HG02798 (cell line): ENCODE results near the gene KAZN.

Experiments used
- ATAC-seq: cut with Tn5 transposase; IDR thresholded peaks from one replicate; pipeline ENCODE4 v1.9.1; 2021; ENCODE audit warnings: mild to moderate bottlenecking; ENCODE audit not compliant: unreplicated experiment, poor library complexity

The KAZN gene

GRCh38 chr1:14809191-14809981, 210.9 kb downstream of the KAZN start:
- no peak for ATAC-seq

DNA sequence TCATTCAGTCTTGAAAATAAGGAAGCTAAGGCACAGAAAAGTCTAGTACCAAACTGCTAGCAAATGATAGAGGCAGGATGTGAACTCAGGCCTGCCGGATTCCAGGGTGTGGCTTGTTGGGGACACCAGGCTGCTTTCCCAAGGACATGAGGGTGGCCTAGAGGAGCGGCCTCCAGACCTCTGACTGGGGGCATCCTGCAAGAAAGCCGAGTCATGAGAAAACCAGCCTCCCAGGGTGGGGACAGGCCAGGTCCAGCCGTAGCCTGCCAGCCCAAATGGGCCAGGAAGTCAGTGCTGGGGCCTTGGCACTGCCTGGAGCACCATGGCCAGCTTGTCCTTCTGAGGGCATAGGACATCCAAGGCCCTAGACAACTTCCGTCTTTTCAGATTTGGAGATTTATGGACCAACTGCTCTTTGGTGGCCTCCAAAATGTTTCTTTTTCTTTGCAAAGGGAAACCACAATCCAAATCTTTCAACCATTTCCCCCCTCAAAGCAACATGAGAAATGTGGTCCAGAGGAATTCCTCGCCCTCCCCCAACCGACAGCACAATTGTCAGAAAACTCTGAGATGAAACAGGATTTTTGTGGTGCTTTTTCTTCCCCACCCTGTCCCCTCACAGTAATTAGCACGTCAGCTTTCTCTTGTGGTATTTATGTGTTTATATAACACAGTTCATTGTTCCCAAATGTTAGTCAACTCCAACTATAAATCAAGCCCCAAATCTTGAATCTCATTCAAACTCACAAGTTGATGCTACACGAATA, 212.3 kb downstream of the KAZN start:
- no peak for ATAC-seq

DNA sequence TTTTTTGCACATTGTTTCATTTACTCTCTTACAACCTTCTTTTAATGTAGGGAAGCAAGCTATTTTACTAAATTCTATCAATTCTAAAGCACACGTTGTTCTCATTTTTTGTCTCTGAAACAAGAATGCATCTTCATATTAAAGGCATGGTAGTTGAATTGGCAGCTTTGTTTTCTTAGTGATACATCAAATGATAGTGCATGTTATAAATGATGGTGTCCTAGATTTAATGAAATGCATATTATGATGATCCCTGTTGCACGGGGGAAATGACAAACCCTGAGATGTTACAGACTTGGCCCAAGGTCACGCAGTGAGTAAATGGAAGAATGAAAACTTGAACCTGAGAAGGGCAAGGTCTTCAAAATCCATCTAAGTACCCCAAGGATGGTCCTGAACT, 213.1 kb downstream of the KAZN start:
- ATAC-seq: no peak

GRCh38 chr1:14812189-14812588, 213.7 kb downstream of the KAZN start:
- no peak for ATAC-seq

DNA sequence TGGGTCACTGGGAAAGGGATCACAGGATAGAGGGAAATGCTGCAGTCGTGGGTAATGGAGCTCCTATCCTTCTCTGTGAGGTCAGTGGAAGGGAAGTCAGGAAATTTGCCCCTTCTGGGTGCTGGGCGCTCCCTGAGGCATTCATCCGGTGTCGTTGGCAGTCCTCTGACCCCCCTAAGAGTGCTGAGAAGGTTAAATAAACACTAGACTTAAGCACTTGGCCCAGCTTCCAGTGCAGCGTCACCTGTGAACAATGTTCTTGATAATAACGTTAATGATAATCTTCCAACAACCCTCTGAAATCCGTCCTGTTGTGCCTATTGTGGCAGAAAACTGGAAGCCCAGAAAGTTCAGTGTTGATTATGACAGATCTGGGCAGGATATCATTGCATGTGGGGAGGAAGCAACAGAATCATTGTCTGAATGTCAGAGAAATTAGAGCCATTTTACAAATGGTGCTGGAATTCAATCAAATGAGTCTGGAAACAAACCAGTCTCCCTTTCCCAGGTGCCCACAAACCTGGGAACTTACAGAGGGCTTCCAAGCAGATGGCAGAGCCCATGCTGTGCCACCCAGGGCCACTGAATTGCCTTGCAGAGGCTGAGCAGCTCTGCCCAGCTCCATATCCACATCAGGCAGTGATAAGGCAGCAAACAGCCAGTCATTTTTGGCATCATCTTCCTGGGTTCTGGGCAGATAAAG, 216.8 kb downstream of the KAZN start:
- no peak for ATAC-seq

DNA sequence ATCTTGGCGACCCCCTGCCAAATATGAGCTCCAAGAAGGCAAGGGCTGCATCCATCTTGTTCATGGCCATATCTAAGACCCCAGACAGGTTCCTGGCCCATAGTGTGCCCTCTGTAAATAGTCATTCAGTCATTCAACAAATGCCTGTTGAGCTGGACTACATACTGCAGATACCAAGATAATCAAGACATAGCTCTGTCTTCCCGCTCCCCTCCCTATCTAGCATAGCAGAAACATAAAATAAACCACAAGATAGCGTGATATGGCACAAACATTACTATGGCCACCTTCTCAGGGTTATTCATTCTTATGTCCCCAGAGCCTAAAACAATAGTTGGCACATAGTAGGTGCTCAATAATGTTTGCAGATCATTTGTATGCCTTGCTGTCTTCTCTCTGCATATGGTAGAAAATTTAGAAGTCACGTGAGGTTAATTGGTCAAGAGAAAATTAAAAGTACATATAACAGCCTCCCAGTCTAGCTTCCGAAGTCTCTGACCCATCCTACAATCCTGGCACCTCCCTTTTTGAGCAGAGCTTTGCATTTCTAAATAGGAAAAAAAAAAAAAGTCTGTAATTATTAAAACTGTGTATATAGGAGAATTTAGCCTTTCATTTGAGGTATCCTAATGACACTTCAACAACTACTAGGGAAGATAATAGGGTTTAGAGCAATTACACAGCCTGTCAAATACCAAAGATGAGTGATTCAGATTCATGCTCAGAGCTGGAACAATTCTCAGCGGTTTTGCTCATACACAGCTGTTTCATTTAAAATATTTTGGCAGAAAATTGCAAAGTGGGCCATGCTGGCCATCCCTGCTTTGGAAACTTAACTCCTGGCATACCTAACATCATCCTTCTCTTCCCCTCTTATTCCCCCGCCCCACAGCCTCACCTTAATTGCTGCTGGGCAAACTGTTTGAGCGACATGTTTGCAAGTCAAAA, 219.0 kb downstream of the KAZN start:
- ATAC-seq: no peak

DNA sequence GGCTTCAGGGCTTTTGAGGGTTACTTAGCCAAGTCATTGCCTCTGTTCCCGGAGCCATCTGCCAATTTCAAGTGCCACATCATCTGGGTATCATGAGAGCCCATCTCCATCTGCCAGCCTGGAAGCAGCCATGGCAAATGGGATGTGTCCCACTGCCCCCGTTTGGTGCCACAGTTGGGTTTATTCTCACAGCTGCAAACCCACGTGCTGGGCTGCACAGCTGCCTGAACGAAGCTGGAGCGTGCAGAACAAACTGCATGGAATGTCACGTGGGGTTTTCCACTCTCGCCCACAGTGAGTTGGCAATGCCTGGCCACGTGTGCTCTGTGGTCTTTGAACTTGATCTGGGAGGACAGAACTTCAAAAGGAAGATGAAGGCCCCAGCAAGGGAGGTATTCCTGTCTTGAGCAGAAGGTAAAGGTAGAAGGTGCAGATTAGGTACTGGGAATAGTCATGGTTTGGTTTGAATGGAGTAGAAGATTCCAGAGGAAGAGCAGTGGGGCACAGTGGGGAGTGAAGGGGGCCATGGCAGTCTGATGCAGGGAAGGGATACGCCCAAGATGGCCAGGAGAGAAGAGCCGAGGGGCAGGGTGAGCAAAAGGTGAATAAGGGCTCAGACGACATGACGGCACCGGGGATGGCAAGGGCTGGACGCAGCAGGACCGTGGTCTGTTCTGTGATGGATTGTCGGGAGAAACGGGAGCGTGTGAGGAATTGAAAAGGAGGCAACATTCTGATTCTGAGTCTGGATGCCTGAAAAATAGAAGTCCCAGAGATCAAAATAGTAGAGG, 222.0 kb downstream of the KAZN start:
- no peak for ATAC-seq

- ATAC-seq: no peak
These were observed 224.0 kb downstream of the KAZN start for GRCh38 chr1:14822493-14822892.

GRCh38 chr1:14822996-14823395, 224.5 kb downstream of the KAZN start:
- ATAC-seq: no peak

DNA sequence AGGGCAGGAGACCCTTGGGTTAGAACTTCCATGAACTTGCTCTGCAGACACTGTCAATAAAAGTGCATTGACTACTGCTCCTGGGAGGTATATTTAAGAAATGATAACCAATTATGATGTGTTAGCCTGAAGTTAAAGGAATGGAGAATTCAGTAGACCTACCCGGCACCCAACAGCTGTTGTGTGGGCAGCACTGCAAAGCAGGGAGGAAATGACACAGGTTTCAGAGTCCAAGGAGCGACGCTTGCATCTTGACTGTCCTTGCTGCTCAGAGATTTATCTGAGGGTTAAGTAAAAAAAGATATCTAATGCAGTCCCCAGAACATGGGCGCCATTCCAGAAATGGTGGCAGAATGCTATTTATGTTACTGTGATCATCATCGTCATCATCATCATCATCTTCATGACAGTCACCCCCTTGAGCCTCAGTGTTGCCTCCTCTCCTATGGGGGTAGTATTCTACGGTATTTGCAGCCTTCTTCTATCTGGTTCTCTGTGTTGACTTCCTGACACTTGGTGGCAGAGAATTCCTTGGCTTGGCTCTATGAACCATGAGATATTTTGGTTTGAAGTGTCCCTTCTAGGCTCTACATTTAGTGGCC, 225.9 kb downstream of the KAZN start:
- no peak for ATAC-seq

- ATAC-seq: no peak
These were observed 226.9 kb downstream of the KAZN start for GRCh38 chr1:14825396-14825795.

- ATAC-seq: no peak
These were observed 227.7 kb downstream of the KAZN start for GRCh38 chr1:14826172-14826636.

- no peak for ATAC-seq
These were observed 228.3 kb downstream of the KAZN start for GRCh38 chr1:14826731-14827326.

GRCh38 chr1:14827870-14828269, 229.4 kb downstream of the KAZN start:
- ATAC-seq: no peak

DNA sequence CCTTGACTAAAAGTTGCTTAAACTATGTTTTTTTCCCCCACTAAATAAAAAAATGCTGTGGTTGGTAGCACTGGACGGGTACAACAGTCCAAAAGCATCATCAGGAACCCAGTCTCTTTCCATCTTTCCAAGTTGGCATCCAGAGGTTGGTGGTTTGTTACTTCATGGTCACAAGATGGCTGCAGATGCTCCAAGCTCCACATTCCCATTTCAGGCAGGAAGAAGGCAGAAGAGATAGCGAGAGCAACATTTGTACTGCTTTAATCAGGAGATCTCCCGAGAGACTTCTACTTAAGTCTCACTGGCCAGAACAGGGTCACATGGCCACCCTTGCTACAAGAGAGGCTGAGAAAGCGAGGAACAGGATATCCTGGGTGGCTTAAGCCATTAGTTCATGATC, 230.2 kb downstream of the KAZN start:
- ATAC-seq: no peak

DNA sequence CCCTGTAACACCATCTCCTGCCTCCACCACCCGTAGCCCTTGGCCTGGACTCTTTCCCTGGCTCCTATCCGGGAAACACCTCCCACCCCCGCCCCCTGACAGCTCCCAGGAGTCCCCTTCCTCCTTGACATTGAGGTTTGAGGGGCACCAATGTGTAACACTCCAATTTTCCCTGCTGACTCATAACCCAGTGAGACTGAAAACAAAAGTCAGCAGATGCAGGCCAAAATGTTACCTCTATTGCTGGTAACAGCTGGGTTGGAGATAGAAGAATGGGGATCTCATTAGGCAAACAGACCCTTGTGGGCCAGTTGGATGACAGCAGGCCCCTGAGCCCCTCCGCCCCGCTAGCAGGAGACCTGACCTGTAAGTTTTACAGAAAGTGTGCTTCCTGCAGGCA, 237.2 kb downstream of the KAZN start:
- no peak for ATAC-seq

- ATAC-seq: no peak
These were observed 238.1 kb downstream of the KAZN start for GRCh38 chr1:14836426-14837140.

GRCh38 chr1:14840374-14840773, 241.9 kb downstream of the KAZN start:
- ATAC-seq: no peak
